NCI-H1930 (cell line): ENCODE measurements around the gene CACNA1D.

ENCODE experiments used
- DNase-seq, 2 experiments: peaks; one replicate each; lab custom pipeline; 2025; lab: John Stamatoyannopoulos, UW

CACNA1D gene

GRCh38 chr3:53753518-53754183, 259.2 kb downstream of the CACNA1D start:
- DNase-seq = no peak

DNA sequence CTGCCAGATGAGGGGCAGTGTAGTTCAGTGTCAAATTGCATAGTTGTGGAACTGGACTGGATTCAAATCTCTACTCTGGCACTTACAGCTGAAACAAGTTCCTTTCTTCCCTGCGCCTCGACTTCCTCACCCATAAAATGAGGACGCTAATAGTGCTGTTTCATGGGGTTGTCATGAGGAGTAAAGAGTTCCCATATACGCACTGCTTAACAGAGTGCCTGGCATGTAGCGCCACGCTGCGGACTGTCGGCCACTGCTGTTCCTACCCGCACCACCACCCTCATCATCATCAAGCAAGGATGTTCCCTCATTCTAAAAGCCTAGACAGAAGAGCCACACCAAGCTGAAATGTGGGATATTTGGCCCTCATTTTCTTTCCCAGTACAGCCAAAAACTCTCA, 259.9 kb downstream of the CACNA1D start:
- DNase-seq = no peak

DNA sequence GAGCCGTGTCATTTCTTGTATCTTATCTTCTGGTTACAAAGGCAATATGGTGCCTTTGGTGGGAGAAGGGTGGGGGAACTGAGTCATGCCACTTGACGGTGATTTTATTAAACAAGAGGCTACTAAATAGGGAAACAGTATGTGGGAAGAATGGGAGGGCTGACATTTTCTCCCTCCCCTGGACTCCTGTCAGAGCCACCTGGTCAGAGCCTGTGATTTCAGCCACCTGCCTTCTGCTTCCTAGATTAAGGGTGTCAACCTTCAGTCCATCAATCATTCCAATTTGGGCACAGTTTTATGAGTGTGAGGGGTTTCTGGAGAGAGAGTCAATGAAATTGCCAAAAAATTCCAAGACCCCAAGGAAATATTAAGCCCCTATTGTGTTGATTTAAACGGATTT, 264.4 kb downstream of the CACNA1D start:
- no peak for DNase-seq

- no peak for DNase-seq
Measured at GRCh38 chr3:53763353-53763752, 268.9 kb downstream of the CACNA1D start.

GRCh38 chr3:53764026-53764775, 269.8 kb downstream of the CACNA1D start:
- DNase-seq = no peak

- DNase-seq = no peak
Measured at GRCh38 chr3:53765753-53766152, 271.3 kb downstream of the CACNA1D start.

DNA sequence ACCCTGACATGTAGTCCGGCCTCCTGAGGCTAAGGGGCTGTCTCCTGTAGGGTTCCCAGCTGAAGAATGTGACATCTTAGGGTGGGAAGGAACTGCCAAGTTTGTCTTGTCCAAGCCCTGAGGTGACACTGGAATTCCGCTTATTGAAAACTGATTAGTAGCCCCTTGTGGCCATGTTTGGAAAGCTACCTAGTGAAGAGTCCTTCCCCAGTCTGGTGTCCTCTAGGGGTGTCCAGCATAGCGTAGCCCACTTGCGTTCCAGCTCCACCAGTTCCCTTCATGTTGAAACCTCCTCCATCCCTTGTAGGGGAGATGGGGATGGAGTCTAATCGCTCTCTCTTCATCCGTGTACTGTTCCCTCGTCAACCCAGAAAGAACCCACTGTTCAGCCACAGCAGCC, 272.3 kb downstream of the CACNA1D start:
- DNase-seq = no peak

DNA sequence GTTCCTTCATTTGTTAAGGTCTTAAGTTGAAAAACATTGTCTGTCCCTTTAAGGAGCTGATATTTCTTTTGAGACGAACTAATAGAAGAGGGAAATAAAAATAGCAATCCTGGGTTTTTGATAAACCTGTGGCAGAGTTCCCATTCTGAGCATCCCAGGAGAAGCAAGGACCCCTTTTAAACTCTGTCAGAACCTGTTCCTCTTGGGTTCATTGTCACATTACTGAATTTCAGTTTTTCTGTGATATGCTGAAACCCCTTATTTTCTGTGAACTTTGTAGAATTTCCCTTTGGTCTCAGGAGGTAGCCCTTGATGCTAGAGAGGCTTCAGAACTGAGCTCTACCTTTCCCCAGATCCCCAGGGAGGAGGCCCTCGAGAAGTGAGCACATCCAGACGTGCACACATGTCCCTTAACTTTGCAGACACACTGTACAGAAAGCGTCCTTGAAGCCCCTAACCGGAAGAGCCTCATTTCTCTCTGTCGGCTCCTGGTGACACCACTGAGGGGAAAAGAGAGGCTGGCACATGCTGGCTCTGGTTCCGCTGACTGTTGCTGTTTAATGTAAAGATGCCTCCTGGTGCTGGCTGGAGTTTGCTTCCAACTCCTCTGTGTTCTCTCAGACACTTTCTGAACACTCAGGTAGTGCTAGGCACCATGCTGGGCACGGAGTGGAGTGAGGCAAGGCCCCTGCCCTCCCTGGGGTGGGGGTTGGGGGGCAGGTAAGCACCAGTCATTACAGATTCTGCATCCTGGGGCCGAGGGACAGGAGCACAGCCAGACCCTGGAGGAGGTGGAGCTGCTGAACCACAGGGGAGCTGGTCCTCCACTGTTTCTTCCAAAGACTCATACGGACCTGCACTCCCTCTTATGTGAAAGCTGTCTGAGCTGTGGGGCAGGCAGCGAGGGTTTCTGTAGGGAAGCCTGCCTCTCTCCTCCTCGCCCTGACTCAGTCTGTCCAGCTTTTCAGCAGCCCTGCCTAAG, 274.4 kb downstream of the CACNA1D start:
- no peak for DNase-seq

GRCh38 chr3:53772562-53772961, 278.2 kb downstream of the CACNA1D start:
- DNase-seq = no peak

DNA sequence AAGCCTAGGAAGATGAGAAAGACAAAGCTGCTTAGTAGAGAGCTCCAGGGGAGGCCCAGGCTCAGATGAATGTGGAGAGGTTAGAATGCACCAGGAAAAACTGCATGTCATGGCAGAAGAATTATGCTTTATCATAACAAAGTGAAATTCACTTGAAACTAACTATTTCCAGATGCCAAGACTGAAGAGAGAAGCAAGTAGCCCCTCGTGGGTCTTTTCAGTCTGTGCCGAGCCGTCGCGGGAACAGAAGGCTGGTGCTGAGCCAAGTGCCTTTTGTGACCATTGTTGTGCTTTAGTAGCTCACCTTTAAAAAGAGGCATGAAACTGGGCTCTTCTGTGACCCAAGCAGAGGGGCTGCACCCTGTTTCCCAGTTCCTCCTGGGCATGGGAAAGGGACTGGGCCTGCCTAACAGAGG, 278.6 kb downstream of the CACNA1D start:
- no peak for DNase-seq

- no peak for DNase-seq
Measured at GRCh38 chr3:53773611-53774368, 279.4 kb downstream of the CACNA1D start.

DNA sequence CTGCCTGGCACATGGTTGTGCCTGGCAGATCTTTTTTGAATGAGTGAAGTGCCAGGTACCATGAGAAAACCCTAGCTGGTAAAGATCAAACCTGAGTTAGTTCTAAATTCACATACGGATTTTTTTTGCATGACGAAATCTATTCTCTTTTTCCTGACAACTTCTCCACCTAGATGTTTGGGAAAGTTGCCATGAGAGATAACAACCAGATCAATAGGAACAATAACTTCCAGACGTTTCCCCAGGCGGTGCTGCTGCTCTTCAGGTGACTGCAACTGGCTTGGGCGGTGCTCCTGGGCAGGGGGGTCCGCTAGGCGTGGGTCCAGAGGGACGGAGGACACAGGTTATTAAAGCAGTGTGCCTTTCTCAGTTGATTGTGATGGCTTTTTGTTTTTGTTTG, 280.0 kb downstream of the CACNA1D start:
- no peak for DNase-seq

DNA sequence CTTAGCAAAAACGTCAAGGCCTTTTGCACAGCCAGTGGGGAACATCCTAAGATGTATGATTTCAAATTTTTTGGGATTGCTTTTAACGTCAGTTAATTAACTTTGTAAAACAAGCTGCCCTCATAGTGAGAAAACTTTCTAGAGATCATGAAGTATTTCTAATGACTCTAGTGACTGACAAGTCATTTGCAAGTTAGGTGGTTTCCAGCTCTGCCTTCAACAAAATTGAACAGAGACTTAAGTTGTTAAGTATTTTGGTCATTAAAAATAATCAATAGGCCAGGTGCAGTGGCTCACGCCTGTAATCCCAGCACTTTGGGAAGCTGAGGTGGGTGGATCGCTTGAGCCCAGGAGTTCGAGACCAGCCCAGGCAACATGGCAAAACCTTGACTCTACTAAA, 280.6 kb downstream of the CACNA1D start:
- DNase-seq = no peak

- no peak for DNase-seq
Measured at GRCh38 chr3:53775834-53776251, 281.4 kb downstream of the CACNA1D start.

GRCh38 chr3:53776494-53777101, 282.2 kb downstream of the CACNA1D start:
- no peak for DNase-seq

GRCh38 chr3:53777468-53777867, 283.1 kb downstream of the CACNA1D start:
- no peak for DNase-seq

DNA sequence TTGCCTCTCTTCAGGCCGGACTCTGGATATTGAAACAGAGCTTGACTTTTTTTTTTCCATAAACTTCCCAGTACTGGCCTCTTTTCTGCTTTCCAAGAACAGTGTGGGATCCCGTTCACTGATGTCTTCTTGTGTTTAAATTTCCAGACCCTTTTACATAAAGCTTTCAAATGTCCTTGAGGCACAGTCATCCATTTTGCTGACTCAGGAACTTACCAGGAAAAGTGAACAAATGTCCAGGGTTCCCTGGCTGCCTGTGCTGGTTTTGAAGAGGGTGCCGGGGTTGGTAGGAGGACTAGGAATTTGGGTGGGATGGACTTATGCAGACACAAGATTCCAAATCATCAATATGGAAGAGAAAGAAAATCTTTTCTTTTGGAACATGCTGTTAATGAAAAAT, 283.7 kb downstream of the CACNA1D start:
- DNase-seq = no peak

GRCh38 chr3:53780171-53780570, 285.8 kb downstream of the CACNA1D start:
- no peak for DNase-seq

DNA sequence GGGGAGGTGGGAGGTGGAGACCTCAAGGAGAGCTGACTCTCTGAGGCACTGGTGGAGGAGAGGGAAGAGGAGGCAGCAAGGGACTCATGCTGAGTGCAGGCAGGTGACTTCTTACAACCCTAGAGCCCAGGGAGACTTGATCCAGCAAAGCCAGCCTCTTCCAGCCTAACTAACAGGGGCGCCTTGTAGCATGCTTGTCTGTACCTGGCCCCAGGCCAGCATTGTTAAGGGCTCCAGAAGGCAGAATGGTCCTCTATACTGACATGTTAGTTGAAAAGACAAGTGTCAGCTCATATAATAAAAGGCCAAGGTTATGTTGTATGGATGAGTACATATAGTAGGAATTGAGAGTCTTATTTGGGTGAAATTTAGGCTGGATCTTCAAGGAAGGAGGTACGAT, 286.4 kb downstream of the CACNA1D start:
- DNase-seq = no peak

GRCh38 chr3:53787016-53787415, 292.6 kb downstream of the CACNA1D start:
- DNase-seq = no peak

DNA sequence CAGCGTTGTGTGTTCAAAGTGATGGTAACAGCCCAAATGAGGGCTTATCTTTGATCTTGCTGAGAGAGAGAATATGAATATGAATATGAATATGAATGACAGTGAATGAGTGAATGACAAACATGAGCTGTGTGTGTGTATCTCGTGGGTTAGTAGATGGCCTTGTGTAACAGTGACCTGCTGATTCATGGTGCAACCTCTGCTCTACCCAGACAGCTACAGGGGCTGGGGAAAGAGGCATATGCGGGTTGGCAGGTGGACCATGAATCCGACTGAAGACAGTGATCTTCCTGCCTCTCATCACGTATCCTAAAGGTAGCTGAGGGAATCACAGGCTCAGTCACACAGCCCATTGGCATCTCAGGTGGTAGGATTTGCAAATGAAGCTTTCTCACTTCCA, 293.6 kb downstream of the CACNA1D start:
- DNase-seq = no peak
